Brain microvascular endothelial cell (primary cell): ENCODE results near the gene FXYD6.

Experiments used
- DNase-seq: peaks from one replicate; pipeline ENCODE4 v3.0.0-alpha.2; 2020
- H3K27ac ChIP-seq: fragments of 250-450 bp; sonication (Bioruptor Pico); 2 replicates; pipeline ENCODE4 v1.5.1; 2020; ENCODE audit warnings: mild to moderate bottlenecking, moderate library complexity
- H3K27me3 ChIP-seq: fragments of 250-450 bp; sonication (Bioruptor Pico); replicated peaks from 2 replicates; pipeline ENCODE4 v1.5.1; 2020; ENCODE audit warnings: mild to moderate bottlenecking
- H3K36me3 ChIP-seq: fragments of 250-450 bp; sonication (Bioruptor Pico); replicated peaks from 2 replicates; pipeline ENCODE4 v1.5.1; 2020; ENCODE audit warnings: mild to moderate bottlenecking
- H3K4me3 ChIP-seq: 2 replicates; pipeline ENCODE4 v1.5.1; 2011; ENCODE audit warnings: low read depth, mild to moderate bottlenecking, control low read depth, low read length, moderate library complexity
- in situ Hi-C: cut with HindIII; loops from 2 replicates; pipeline ENCODE4 v1.10.0; 2017; ENCODE audit warnings: low sequenced_read_pairs, low pct_ligation_motif_present
- TF ChIP-seq, protein P1 (sequence below): IDR thresholded peaks from 2 replicates; pipeline ENCODE4 v1.5.1; 2011; ENCODE audit warnings: low read depth, mild to moderate bottlenecking, moderate library complexity, low read length, control low read depth, inconsistent platforms; ENCODE audit errors: missing control alignments

Gene FXYD6

DNA sequence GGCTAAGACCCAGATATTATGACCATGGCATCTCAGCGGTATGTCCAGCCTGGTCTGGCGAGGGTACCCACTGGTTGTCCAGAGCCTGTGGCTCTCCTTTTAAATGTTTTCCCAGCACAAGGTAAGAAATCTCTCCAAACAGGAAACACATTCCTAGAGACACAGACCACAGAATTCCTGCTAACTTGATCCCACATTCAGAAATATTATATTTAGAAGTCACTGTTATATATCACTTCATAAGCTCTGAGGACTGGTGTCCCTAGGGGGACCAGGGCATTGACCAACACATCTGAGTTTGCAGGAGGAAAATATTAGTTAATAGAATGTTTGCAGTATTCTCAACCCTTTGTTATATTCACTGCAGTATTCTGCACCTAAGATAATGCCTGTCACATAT lies 29.7 kb upstream of the FXYD6 start:
- Histone ChIP-seq H3K27ac (no peak overlapping the region), H3K36me3 (no peaks in the 10 kb centered on the region), H3K4me3 (no peak overlapping the region), H3K27me3 (no peaks in the 10 kb centered on the region)
- in situ Hi-C loops: no loop called here
- TF ChIP-seq, protein P1, sequence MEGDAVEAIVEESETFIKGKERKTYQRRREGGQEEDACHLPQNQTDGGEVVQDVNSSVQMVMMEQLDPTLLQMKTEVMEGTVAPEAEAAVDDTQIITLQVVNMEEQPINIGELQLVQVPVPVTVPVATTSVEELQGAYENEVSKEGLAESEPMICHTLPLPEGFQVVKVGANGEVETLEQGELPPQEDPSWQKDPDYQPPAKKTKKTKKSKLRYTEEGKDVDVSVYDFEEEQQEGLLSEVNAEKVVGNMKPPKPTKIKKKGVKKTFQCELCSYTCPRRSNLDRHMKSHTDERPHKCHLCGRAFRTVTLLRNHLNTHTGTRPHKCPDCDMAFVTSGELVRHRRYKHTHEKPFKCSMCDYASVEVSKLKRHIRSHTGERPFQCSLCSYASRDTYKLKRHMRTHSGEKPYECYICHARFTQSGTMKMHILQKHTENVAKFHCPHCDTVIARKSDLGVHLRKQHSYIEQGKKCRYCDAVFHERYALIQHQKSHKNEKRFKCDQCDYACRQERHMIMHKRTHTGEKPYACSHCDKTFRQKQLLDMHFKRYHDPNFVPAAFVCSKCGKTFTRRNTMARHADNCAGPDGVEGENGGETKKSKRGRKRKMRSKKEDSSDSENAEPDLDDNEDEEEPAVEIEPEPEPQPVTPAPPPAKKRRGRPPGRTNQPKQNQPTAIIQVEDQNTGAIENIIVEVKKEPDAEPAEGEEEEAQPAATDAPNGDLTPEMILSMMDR: no peak
- no peak for DNase-seq

DNA sequence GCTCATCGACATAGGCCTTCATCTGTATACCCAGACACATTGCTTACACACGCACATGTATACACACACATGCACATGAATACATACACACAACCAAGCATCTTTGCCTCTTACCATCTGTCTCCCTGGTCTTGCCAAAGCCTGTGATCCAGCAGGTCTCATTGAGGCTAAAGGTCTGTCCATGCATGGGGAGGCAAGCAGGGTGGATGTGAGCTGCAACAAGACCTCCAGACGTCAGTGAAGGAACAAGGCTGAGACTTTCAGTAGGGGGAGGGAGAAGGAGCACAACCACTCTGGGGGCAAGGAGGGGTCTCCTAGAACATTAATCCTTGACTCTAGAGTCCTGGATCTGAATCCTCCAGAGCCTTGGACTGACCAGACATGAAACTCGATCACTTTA lies 29.1 kb upstream of the FXYD6 start:
- H3K4me3 ChIP-seq: no peak overlapping the region
- DNase-seq: no peak
- H3K27me3 ChIP-seq: no peaks in the 10 kb centered on the region
- H3K36me3 ChIP-seq: no peaks in the 10 kb centered on the region
- no peak overlapping the region for H3K27ac ChIP-seq
- TF ChIP-seq, protein P1: no peak
- in situ Hi-C loops: no loop called here

DNA sequence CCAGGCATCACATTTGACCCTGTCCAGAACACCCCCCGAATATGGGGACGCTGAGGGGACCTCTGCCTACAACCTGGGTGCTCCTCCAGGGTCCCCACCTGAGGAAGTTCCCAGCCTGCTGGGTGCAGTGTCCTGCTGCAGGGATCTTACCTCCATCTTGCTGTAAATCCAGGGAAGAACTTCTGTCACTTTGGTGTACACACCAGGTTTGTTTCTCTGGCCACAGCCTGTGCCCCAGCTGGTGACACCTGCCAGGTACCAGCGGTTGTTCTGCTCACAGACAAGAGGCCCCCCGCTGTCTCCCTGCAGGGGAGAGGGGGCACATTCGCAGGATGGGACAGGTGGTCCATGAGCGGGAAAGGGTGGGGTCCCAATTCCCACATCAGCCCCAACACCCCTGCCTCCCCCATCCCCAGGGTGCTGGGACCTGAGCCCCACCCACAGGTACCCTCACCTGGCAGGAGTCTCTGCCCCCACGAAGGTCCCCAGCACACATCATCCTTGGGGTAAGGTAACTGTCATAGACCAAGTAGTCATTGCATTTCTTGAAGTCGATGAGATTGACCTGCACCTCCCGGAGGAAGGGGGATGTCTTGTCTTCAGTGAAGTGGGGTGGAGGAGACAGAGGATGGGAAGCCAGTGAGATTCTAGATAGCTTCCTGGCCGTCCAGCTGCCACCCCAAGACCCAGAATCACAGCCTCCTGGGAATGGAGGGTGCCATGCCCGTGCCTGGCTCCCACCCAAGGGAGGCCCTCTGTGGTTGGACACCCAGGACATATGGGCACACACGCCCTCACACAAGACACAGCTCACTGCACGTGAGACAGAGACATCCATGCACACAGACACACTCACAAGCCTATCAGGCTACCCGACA lies 27.3 kb upstream of the FXYD6 start:
- Histone ChIP-seq H3K36me3 (no peaks in the 10 kb centered on the region), H3K27ac (no peak overlapping the region), H3K27me3 (no peaks in the 10 kb centered on the region), H3K4me3 (no peak overlapping the region)
- DNase-seq: no peak
- TF ChIP-seq, protein P1: no peak
- in situ Hi-C loops: no loop called here

DNA sequence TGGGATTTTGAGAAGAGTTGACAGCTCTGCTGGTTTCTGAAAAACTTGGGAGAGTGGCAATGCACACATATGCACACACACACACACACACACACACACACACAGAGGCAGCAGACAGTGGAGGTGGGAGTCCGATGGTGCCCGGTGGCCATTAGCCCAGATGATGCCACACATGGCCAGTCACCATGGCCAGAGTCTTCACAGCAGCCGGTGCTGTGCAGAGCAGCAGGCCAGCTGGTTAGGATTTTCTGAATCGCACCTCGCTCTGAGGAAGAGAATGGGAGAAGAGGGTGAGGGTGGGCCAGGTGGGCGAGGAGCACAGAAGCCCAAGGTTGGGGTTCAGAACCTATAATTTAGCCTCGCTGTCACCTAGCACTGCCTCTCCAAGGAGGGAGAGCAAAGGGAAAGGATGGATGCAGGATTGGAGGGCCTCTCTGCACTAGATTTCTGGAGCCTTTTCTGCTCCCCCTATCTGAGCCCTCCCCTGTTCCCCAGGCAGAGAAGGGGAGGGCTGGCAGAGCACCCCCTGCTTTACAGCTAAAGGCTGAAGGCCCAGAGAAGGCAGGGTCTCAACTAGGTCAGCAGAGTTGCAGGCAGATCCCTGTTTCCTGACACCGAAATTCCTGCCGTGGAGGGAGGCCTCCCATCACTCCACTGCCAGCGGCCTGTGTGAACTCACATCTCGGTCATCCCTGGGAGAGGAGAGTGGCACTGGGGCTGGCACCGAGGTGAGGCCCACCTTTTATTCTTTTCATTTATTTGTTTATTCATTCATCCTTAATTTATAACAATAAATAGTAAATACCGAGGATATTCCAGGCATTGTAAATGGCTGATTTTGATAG lies 25.8 kb upstream of the FXYD6 start:
- Histone ChIP-seq H3K27me3 (no peaks in the 10 kb centered on the region), H3K27ac (no peak overlapping the region), H3K36me3 (no peaks in the 10 kb centered on the region), H3K4me3 (no peak overlapping the region)
- in situ Hi-C loops: no loop called here
- DNase-seq: no peak
- TF ChIP-seq, protein P1: no peak

DNA sequence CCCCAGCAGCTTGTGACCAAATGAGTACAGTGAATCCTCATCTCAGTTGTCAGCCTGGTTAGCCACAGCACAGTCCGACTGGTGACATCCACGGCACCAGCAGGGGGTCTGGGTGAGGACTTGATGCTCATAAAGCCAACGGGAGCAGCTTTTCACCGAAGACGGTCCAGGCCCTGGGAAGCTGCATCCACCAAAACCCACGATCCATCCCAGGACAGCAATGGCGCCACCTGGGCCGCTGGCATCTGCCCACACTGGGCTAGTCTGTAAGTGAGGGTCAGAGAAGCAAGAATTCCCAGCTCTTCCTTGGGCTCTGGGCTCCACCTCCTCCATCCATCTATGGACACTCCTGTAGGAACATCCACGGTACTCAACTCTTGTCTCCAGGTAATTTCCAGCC lies 25.1 kb upstream of the FXYD6 start:
- in situ Hi-C loops: no loop called here
- DNase-seq: no peak
- Histone ChIP-seq H3K27me3 (no peaks in the 10 kb centered on the region), H3K27ac (no peak overlapping the region), H3K36me3 (no peaks in the 10 kb centered on the region), H3K4me3 (no peak overlapping the region)
- TF ChIP-seq, protein P1: no peak
